Mesothelial cell of epicardium (in vitro differentiated cells): ENCODE results near the gene RASL11B. TPM values are rescaled to one million over a fixed set of nuclear protein-coding genes. Genes with fewer than 3 reads are reported as not detected.
"Not testable (repeated sequence)": the region's sequence is repeated elsewhere in the genome, so short reads cannot be mapped to it uniquely, and the experiment has no call there.

Experiments used
- DNase-seq, 2 experiments: peaks; one replicate each; pipeline ENCODE4 v3.0.0; 2021; ENCODE audit warnings: low spot score in 2 of 2; ENCODE audit not compliant: unreplicated experiment in 2 of 2
- H3K27ac Mint-ChIP-seq: 2 replicates; pipeline ENCODE4 v1.8.0; 2021; ENCODE audit warnings: mixed read lengths
- H3K27me3 Mint-ChIP-seq: 2 replicates; pipeline ENCODE4 v1.8.0; 2021; ENCODE audit warnings: low read depth, mixed read lengths
- H3K36me3 Mint-ChIP-seq: 2 replicates; pipeline ENCODE4 v1.8.0; 2021; ENCODE audit warnings: mixed read lengths
- H3K4me1 Mint-ChIP-seq: 2 replicates; pipeline ENCODE4 v1.8.0; 2021; ENCODE audit warnings: mixed read lengths
- H3K4me3 Mint-ChIP-seq: 2 replicates; pipeline ENCODE4 v1.8.0; 2021; ENCODE audit warnings: mild to moderate bottlenecking, moderate library complexity, mixed read lengths
- H3K9me3 Mint-ChIP-seq: 2 replicates; pipeline ENCODE4 v1.8.0; 2021; ENCODE audit warnings: mixed read lengths
- CTCF ChIP-seq: fragments of 200-600 bp; sonication (generic); IDR thresholded peaks from one replicate; pipeline ENCODE4 v1.5.0; 2021; ENCODE audit warnings: antibody characterized with exemption; ENCODE audit not compliant: unreplicated experiment
- total RNA-seq: library from RNA; stranded (reverse); gene quantifications from 3 replicates; pipeline ENCODE4 v1.2.1, GENCODE V29; 2021

Gene RASL11B
- total RNA-seq, 1 donor from 2014 or later, result 26.1 TPM

GRCh38 chr4:52824270-52824602 is 37.9 kb upstream of the RASL11B start:
- H3K27ac Mint-ChIP-seq, result peak overlapping the region; percentile 98
- no peak for DNase-seq
- no peak overlapping the region for H3K4me3 Mint-ChIP-seq
- H3K27me3 Mint-ChIP-seq, result no peaks in the 10 kb centered on the region
- no peaks in the 10 kb centered on the region for H3K36me3 Mint-ChIP-seq
- no peaks in the 10 kb centered on the region for H3K9me3 Mint-ChIP-seq
- TF ChIP-seq CTCF, result no peak
- peaks cover 29% of the 10 kb centered on the region for H3K4me1 Mint-ChIP-seq

- no peak for TF ChIP-seq CTCF
- Mint-ChIP-seq H3K4me3 (no peak overlapping the region), H3K27me3 (no peaks in the 10 kb centered on the region), H3K9me3 (no peaks in the 10 kb centered on the region), H3K36me3 (no peaks in the 10 kb centered on the region), H3K27ac (peak overlapping the region; percentile 98), H3K4me1 (peaks cover 31% of the 10 kb centered on the region)
- peak; percentile 28 to 61 for DNase-seq
These were observed 37.3 kb upstream of the RASL11B start for GRCh38 chr4:52824603-52825459.

- no peak for DNase-seq
- no peak for TF ChIP-seq CTCF
- no peaks in the 10 kb centered on the region for H3K27me3 Mint-ChIP-seq
- H3K27ac Mint-ChIP-seq, result peak overlapping the region; percentile 98
- peaks cover 31% of the 10 kb centered on the region for H3K4me1 Mint-ChIP-seq
- no peak overlapping the region for H3K4me3 Mint-ChIP-seq
- no peaks in the 10 kb centered on the region for H3K9me3 Mint-ChIP-seq
- H3K36me3 Mint-ChIP-seq, result no peaks in the 10 kb centered on the region
These were observed 36.5 kb upstream of the RASL11B start for GRCh38 chr4:52825460-52826090.

GRCh38 chr4:52833941-52834525 is 28.1 kb upstream of the RASL11B start:
- H3K4me3 Mint-ChIP-seq, result no peak overlapping the region
- H3K9me3 Mint-ChIP-seq, result no peaks in the 10 kb centered on the region
- DNase-seq, result no peak
- H3K27ac Mint-ChIP-seq, result no peak overlapping the region
- H3K27me3 Mint-ChIP-seq, result no peaks in the 10 kb centered on the region
- H3K4me1 Mint-ChIP-seq, result peaks cover 27% of the 10 kb centered on the region
- H3K36me3 Mint-ChIP-seq, result no peaks in the 10 kb centered on the region
- TF ChIP-seq CTCF, result no peak

GRCh38 chr4:52834641-52835456 is 27.3 kb upstream of the RASL11B start:
- H3K27ac Mint-ChIP-seq, result not testable (repeated sequence)

More at GRCh38 chr4:52834641-52835456, 27.3 kb upstream of the RASL11B start:
- H3K9me3 Mint-ChIP-seq, H3K27me3 Mint-ChIP-seq, H3K4me3 Mint-ChIP-seq, DNase-seq, H3K36me3 Mint-ChIP-seq: not testable (repeated sequence)
- peaks cover 31% of the 10 kb centered on the region for H3K4me1 Mint-ChIP-seq
